Measurements from ENCODE around the gene ILKAP. TPM values are rescaled to one million over a fixed set of nuclear protein-coding genes. Genes with fewer than 3 reads are reported as not detected.

Gene ILKAP
- total RNA-seq, 1 experiment from 2014 or later: 53.4 TPM

GRCh38 chr2:238203094-238203972, at the start of gene ILKAP (continued):
- TF ChIP-seq REST (IDR thresholded peaks at IDR 0.05; ENCODE audit: low read depth): no peak
- no peak for TF ChIP-seq ZNF274 (IDR thresholded peaks at IDR 0.05; ENCODE audit: low read depth, low read length)
- TF ChIP-seq YY1 (IDR thresholded peaks at IDR 0.05; ENCODE audit: extremely low read depth, insufficient replicate concordance, low read depth, low read length): peak; percentile 29
- TF ChIP-seq SRF (IDR thresholded peaks at IDR 0.05; ENCODE audit: low read depth): no peak
- TF ChIP-seq FOSL1 (IDR thresholded peaks at IDR 0.05; ENCODE audit: low read depth): no peak
- no peak for TF ChIP-seq TCF7L2 (IDR thresholded peaks at IDR 0.05; ENCODE audit: borderline replicate concordance, extremely low read depth, insufficient read depth, insufficient read length)

GRCh38 chr2:238252766-238253630, 49.5 kb upstream of the ILKAP start:
- CTCF ChIA-PET: interaction anchor here (0.8 kb wide), 1 partner anchor 10 kb away, joined by 3 read pairs; no protein-coding TSS in a partner anchor
- POLR2A ChIA-PET: no interaction called here
- H3K27ac ChIP-seq (ENCODE audit: low read depth, low read length): no peak overlapping the region
- no peaks in the 10 kb centered on the region for H3K4me1 ChIP-seq (ENCODE audit: control insufficient read depth in 1 of 2, insufficient read depth in 2 of 2, low read length in 2 of 2)
- peaks cover 0 to 16% of the 10 kb centered on the region in 2 experiments; a peak in 3 of 4 replicates for H3K36me3 ChIP-seq (ENCODE audit: control insufficient read depth in 1 of 2, insufficient read depth in 2 of 2, low read length in 2 of 2)
- H3K79me2 ChIP-seq (ENCODE audit: insufficient read depth, low read length): no peaks in the 10 kb centered on the region
- RAD21 ChIA-PET (ENCODE audit: low non-redundant PET in 1 of 2, low total read pairs in 2 of 2, uncharacterized antibody in 2 of 2, unreplicated experiment in 2 of 2): no interaction called here
- H3K4me3 ChIP-seq (replicated peaks in 1 of 2; ENCODE audit: low read depth in 1 of 2, low read length in 2 of 2): no peak overlapping the region
- ATAC-seq (no peak), DNase-seq (ENCODE audit: low read depth, low spot score) (no peak)
- TF ChIP-seq CBX3 (IDR thresholded peaks at IDR 0.05; ENCODE audit: low read depth) (no peak), ZBTB33 (IDR thresholded peaks at IDR 0.05; ENCODE audit: extremely low read depth, insufficient replicate concordance, low read length) (no peak), SIN3A (IDR thresholded peaks at IDR 0.05; ENCODE audit: low read depth) (no peak), YY1 (IDR thresholded peaks at IDR 0.05; ENCODE audit: extremely low read depth, insufficient replicate concordance, low read depth, low read length) (no peak), EZH2 (IDR thresholded peaks at IDR 0.05) (no peak), EZH2phosphoT487 (IDR thresholded peaks at IDR 0.05; ENCODE audit: borderline replicate concordance) (no peak), SRF (IDR thresholded peaks at IDR 0.05; ENCODE audit: low read depth) (no peak)
- no peaks in the 10 kb centered on the region for H3K9me2 ChIP-seq (ENCODE audit: insufficient read depth)
- H4K20me1 ChIP-seq (ENCODE audit: insufficient read depth): no peaks in the 10 kb centered on the region; the same call in 1 of the 2 replicates
- H2AFZ ChIP-seq (ENCODE audit: low read depth, low read length, poor library complexity, severe bottlenecking): no peak overlapping the region
- no TSS peak for BruUV-seq (replicated peaks)
- no peak overlapping the region for H3K4me2 ChIP-seq (ENCODE audit: low read length)
- intact Hi-C loops (cut with micrococcal nuclease): loop anchor here (10.0 kb wide), 1 partner anchor 82 kb away; no protein-coding TSS in a partner anchor
- H3K9me3 ChIP-seq (ENCODE audit: control insufficient read depth in 1 of 2, insufficient read depth in 1 of 2, low read depth in 1 of 2, low read length in 2 of 2): no peaks in the 10 kb centered on the region
- H3K9ac ChIP-seq (ENCODE audit: low read length): no peak overlapping the region
- no peaks in the 10 kb centered on the region for H3K27me3 ChIP-seq (ENCODE audit: insufficient read depth, low read length)
